Measurements from ENCODE around the gene ADCK2. TPM values are rescaled to one million over a fixed set of nuclear protein-coding genes. Genes with fewer than 3 reads are reported as not detected.

Gene ADCK2
- total and polyA plus RNA-seq, 10 of the 15 experiments (the other 5 are each of a cell fraction or from before 2014, with no cell fraction given): 0.52 to 19.4 (median 13.1) TPM

GRCh38 chr7:140744005-140744404 is 71.3 kb downstream of the ADCK2 start:
- Histone ChIP-seq H3K27me3 (replicated peaks in 1 of 2; ENCODE audit: control insufficient read depth in 2 of 2, insufficient read depth in 2 of 2, low read length in 1 of 2) (no peaks in the 10 kb centered on the region), H3K27ac (ENCODE audit: control insufficient read depth, insufficient read depth) (no peak overlapping the region), H4K20me1 (ENCODE audit: control insufficient read depth, insufficient read depth) (no peaks in the 10 kb centered on the region), H3K4me3 (no peak overlapping the region), H2AFZ (ENCODE audit: control insufficient read depth, low read depth, low read length) (no peak overlapping the region), H3K36me3 (ENCODE audit: control insufficient read depth in 2 of 2, insufficient read depth in 2 of 2, low read length in 1 of 2) (peaks cover 0 to 4% of the 10 kb centered on the region in 2 experiments; a peak in 1 of 4 replicates), H3K4me2 (ENCODE audit: control insufficient read depth, insufficient read depth) (no peak overlapping the region), H3K9me3 (replicated peaks; ENCODE audit: control insufficient read depth, insufficient read depth, low read length) (no peaks in the 10 kb centered on the region), H3K79me2 (ENCODE audit: control insufficient read depth, insufficient read depth, low read length) (no peaks in the 10 kb centered on the region), H3K4me1 (ENCODE audit: control insufficient read depth, insufficient read depth, low read length) (no peaks in the 10 kb centered on the region; the same call in 1 of the 2 replicates), H3K9ac (ENCODE audit: control insufficient read depth, insufficient read depth, low read length) (no peak overlapping the region)
- intact Hi-C loops (cut with micrococcal nuclease; ENCODE audit: unreplicated experiment): no loop called here
- WGBS (ENCODE audit: insufficient coverage, insufficient replicate concordance, low lambda C conversion rate, missing lambda C conversion rate): 90% methylated on average over 2 of the region's 2 CpGs
- BruUV-seq (replicated peaks): no TSS peak
- RAD21 ChIA-PET (ENCODE audit: unreplicated experiment): interaction anchor here (1.7 kb wide), 1 partner anchor 69 kb away, joined by 4 read pairs; no protein-coding TSS in a partner anchor
- no peak for FAIRE-seq
- CTCF ChIA-PET: interaction anchor here (1.4 kb wide), 1 partner anchor 46 kb away, joined by 3 read pairs; no protein-coding TSS in a partner anchor
- no peak for ATAC-seq
- SMC1A ChIA-PET (ENCODE audit: uncharacterized antibody, unreplicated experiment): interaction anchor here (0.8 to 1.7 kb wide), 2 partner anchors 21 to 66 kb away, joined by 3 read pairs; no protein-coding TSS in a partner anchor
- no peak for TF ChIP-seq PBX3 (IDR thresholded peaks at IDR 0.05; ENCODE audit: insufficient replicate concordance, low read depth, low read length)
- TF ChIP-seq E2F4 (IDR thresholded peaks at IDR 0.05; ENCODE audit: low read depth, low read length): no peak
- TF ChIP-seq TCF3 (IDR thresholded peaks at IDR 0.05; ENCODE audit: borderline replicate concordance, insufficient read depth, low read depth, low read length): no peak
- TF ChIP-seq TBL1XR1 (IDR thresholded peaks at IDR 0.05; ENCODE audit: low read depth, low read length): no peak
- no peak for TF ChIP-seq FOXM1 (IDR thresholded peaks at IDR 0.05; ENCODE audit: low read depth, low read length)
- TF ChIP-seq JUNB (IDR thresholded peaks at IDR 0.05): no peak
- no peak for TF ChIP-seq ZNF274 (IDR thresholded peaks at IDR 0.05; ENCODE audit: insufficient read depth, insufficient read length)
- TF ChIP-seq FOS (IDR thresholded peaks at IDR 0.05; ENCODE audit: borderline replicate concordance, extremely low read depth, insufficient read length): no peak
- no peak for TF ChIP-seq KLF5 (IDR thresholded peaks at IDR 0.05; ENCODE audit: partially characterized antibody)
- TF ChIP-seq TAF1 (IDR thresholded peaks at IDR 0.05; ENCODE audit: borderline replicate concordance, low read depth, low read length): no peak
- TF ChIP-seq NFIC (IDR thresholded peaks at IDR 0.05; ENCODE audit: low read depth, low read length): no peak
- no peak for TF ChIP-seq NR2C1 (IDR thresholded peaks at IDR 0.05)
- no peak for TF ChIP-seq EGR1 (IDR thresholded peaks at IDR 0.05; ENCODE audit: borderline replicate concordance in 1 of 2, low read depth in 2 of 2, low read length in 2 of 2)
- no peak for TF ChIP-seq YBX1 (IDR thresholded peaks at IDR 0.05)
- no peak for TF ChIP-seq TCF7 (IDR thresholded peaks at IDR 0.05; ENCODE audit: borderline replicate concordance)
- no peak for TF ChIP-seq GABPA (IDR thresholded peaks at IDR 0.05; ENCODE audit: low read depth)
- TF ChIP-seq BACH1 (IDR thresholded peaks at IDR 0.05; ENCODE audit: borderline replicate concordance): no peak
- TF ChIP-seq NBN (IDR thresholded peaks at IDR 0.05): no peak
- TF ChIP-seq EED (IDR thresholded peaks at IDR 0.05; ENCODE audit: low read depth): no peak
- in situ Hi-C loops (cut with MboI): no loop called here
- POLR2A ChIA-PET: interaction anchor here (0.7 kb wide), 1 partner anchor 43 kb away, joined by 3 read pairs; no protein-coding TSS in a partner anchor
- DNase-seq (ENCODE audit: low read depth, low spot score): no peak

Data from GM12878 (cell line).